SU-DHL-6 (cell line): ENCODE results near the gene GPS2.
"Not testable (repeated sequence)": the region's sequence is repeated elsewhere in the genome, so short reads cannot be mapped to it uniquely, and the experiment has no call there.

Experiments used
- H2AFZ ChIP-seq: fragments of 200-600 bp; sonication (generic); 2 replicates; pipeline ENCODE4 v1.6.1; 2014; ENCODE audit warnings: low read depth, mild to moderate bottlenecking, moderate library complexity, mixed read lengths, antibody characterized with exemption, low read length; ENCODE audit not compliant: severe bottlenecking
- H3F3A ChIP-seq: fragments of 200-600 bp; shearing (Covaris generic); 2 replicates; pipeline ENCODE4 v1.6.0; 2016; ENCODE audit warnings: antibody characterized with exemption, mild to moderate bottlenecking; ENCODE audit not compliant: insufficient read depth
- H3K27ac ChIP-seq: fragments of 200-600 bp; sonication (generic); 2 replicates; pipeline ENCODE4 v1.5.1; 2016; ENCODE audit warnings: low read depth, mild to moderate bottlenecking, low read length, moderate library complexity, mixed read lengths
- H3K27me3 ChIP-seq: fragments of 200-600 bp; sonication (generic), shearing (Covaris generic); 2 replicates; pipeline ENCODE4 v1.6.0; 2014; ENCODE audit warnings: mild to moderate bottlenecking, low read length
- H3K36me3 ChIP-seq: fragments of 200-600 bp; sonication (generic); 2 replicates; pipeline ENCODE4 v1.6.1; 2014; ENCODE audit warnings: mild to moderate bottlenecking, low read length, mixed read lengths
- H3K4me2 ChIP-seq: fragments of 300-600, 200-600 bp; shearing (Covaris generic), sonication (generic); 2 replicates; pipeline ENCODE4 v1.6.0; 2014; ENCODE audit warnings: low read length, low read depth, mild to moderate bottlenecking; ENCODE audit not compliant: poor library complexity, severe bottlenecking
- H3K4me3 ChIP-seq: fragments of 200-600 bp; sonication (generic); 2 replicates; pipeline ENCODE4 v1.5.1; 2014; ENCODE audit warnings: antibody characterized with exemption, low read length, mild to moderate bottlenecking, mixed read lengths; ENCODE audit not compliant: insufficient read depth, poor library complexity, severe bottlenecking
- H3K79me2 ChIP-seq: fragments of 200-600 bp; sonication (generic); 2 replicates; pipeline ENCODE4 v1.6.1; 2014; ENCODE audit warnings: mild to moderate bottlenecking, low read length, moderate library complexity; ENCODE audit not compliant: insufficient read depth
- H3K9ac ChIP-seq: fragments of 200-600 bp; sonication (generic); 2 replicates; pipeline ENCODE4 v1.7.0; 2014; ENCODE audit warnings: mild to moderate bottlenecking, low read length
- H3K9me2 ChIP-seq: fragments of 200-600 bp; sonication (generic); replicated peaks from 2 replicates; pipeline ENCODE4 v1.6.1; 2014; ENCODE audit warnings: low read length; ENCODE audit not compliant: insufficient read depth
- H3K9me3 ChIP-seq: fragments of 200-600 bp; sonication (generic); 2 replicates; pipeline ENCODE4 v1.6.1; 2014; ENCODE audit warnings: low read length, mixed read lengths; ENCODE audit not compliant: insufficient read depth
- H4K20me1 ChIP-seq: fragments of 200-600 bp; sonication (generic); 2 replicates; pipeline ENCODE4 v1.6.1; 2014; ENCODE audit warnings: low read depth, mild to moderate bottlenecking, antibody characterized with exemption, low read length, moderate library complexity, mixed read lengths
- EZH2phosphoT487 ChIP-seq: fragments of 200-600 bp; sonication (generic), shearing (Covaris generic); conservative IDR thresholded peaks from 2 replicates; pipeline ENCODE4 v1.6.1; 2018; ENCODE audit warnings: mild to moderate bottlenecking, antibody characterized with exemption, low read length, moderate library complexity, mixed read lengths
- TF ChIP-seq, protein P1 (sequence below): fragments of 200-600 bp; sonication (generic); IDR thresholded peaks from one replicate; pipeline ENCODE4 v1.5.1; 2017; ENCODE audit warnings: antibody characterized with exemption, mild to moderate bottlenecking, low read length, moderate library complexity; ENCODE audit not compliant: insufficient read depth, poor library complexity, severe bottlenecking

The GPS2 gene

DNA sequence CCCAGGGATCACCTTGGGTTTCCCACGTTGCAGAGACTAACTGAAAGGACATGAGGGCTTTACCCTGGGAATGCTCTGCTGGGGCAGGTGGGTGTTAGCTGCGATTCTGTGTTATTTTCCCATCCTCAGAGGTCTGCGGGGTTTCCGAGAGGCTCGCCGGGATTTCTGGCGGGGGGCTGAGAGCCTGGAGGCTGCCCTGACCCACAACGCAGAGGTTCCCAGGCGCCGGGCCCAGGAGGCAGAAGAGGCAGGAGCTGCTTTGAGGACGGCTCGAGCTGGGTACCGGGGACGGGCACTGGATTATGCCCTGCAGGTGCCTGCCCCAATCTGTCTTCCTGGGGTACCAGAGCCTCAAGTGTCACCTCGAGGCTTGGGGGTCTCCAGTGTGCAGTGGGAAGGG, 28.1 kb upstream of the GPS2 start:
- no peaks in the 10 kb centered on the region for H3K9me2 ChIP-seq
- no peak overlapping the region for H3K27ac ChIP-seq
- no peak overlapping the region for H3K4me2 ChIP-seq
- no peaks in the 10 kb centered on the region for H3K27me3 ChIP-seq
- TF ChIP-seq EZH2phosphoT487: no peak
- no peak overlapping the region for H2AFZ ChIP-seq
- H3K36me3 ChIP-seq: no peaks in the 10 kb centered on the region; the same call in 1 of the 2 replicates
- no peak overlapping the region for H3K9ac ChIP-seq
- no peaks in the 10 kb centered on the region for H3K79me2 ChIP-seq
- no peaks in the 10 kb centered on the region for H4K20me1 ChIP-seq
- no peak overlapping the region for H3K4me3 ChIP-seq
- no peaks in the 10 kb centered on the region for H3K9me3 ChIP-seq
- no peaks in the 10 kb centered on the region for H3F3A ChIP-seq

DNA sequence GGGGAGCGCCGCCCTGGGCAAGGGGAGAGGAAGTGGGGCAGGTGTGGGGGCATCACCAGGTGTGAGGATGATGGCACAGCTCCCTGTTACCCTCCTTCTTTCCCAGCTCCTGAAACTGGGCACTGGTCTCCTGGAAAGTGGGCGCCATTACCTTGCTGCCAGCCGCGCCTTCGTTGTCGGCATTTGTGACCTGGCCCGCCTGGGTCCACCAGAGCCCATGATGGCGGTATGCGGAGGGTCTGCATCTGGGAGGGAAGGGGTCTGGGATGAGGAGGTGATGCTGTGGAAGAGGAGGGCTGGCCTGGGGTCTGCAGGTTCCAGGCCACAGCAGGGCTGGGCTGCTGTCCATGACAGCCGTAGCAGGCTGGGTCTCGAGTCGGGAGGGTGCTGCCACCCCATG, 26.7 kb upstream of the GPS2 start:
- H3K27ac ChIP-seq: no peak overlapping the region
- H3K27me3 ChIP-seq: no peaks in the 10 kb centered on the region
- no peaks in the 10 kb centered on the region; the same call in 1 of the 2 replicates for H3K36me3 ChIP-seq
- TF ChIP-seq, protein P1, sequence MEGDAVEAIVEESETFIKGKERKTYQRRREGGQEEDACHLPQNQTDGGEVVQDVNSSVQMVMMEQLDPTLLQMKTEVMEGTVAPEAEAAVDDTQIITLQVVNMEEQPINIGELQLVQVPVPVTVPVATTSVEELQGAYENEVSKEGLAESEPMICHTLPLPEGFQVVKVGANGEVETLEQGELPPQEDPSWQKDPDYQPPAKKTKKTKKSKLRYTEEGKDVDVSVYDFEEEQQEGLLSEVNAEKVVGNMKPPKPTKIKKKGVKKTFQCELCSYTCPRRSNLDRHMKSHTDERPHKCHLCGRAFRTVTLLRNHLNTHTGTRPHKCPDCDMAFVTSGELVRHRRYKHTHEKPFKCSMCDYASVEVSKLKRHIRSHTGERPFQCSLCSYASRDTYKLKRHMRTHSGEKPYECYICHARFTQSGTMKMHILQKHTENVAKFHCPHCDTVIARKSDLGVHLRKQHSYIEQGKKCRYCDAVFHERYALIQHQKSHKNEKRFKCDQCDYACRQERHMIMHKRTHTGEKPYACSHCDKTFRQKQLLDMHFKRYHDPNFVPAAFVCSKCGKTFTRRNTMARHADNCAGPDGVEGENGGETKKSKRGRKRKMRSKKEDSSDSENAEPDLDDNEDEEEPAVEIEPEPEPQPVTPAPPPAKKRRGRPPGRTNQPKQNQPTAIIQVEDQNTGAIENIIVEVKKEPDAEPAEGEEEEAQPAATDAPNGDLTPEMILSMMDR: no peak
- H2AFZ ChIP-seq: no peak overlapping the region
- H3K4me3 ChIP-seq: no peak overlapping the region
- H3K9ac ChIP-seq: no peak overlapping the region
- peaks cover 9% of the 10 kb centered on the region; the same call in 1 of the 2 replicates for H3F3A ChIP-seq
- no peaks in the 10 kb centered on the region for H3K9me2 ChIP-seq
- H3K9me3 ChIP-seq: no peaks in the 10 kb centered on the region
- H4K20me1 ChIP-seq: no peaks in the 10 kb centered on the region
- no peak overlapping the region for H3K4me2 ChIP-seq
- peaks cover 7% of the 10 kb centered on the region; the same call in 1 of the 2 replicates for H3K79me2 ChIP-seq

DNA sequence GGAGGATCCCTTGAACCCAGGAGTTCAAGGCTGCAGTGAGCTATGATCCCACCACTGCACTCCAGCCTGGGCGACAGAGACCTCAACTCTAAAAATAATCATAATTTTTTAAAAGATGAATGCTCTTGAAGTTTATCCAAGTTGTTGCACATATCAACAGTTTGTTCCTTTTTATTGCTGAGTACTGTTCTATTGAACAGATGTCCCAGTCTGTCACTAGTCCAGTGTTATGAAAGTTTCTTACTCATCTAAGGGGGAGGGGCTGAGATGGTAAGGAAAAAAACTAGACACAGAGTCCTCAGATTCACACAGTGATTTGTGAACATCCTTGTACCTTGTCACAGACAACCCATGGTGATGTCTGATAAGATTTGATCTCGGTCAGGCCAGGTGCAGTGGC, 25.0 kb upstream of the GPS2 start:
- no peak overlapping the region for H3K4me3 ChIP-seq
- H3K36me3 ChIP-seq: no peaks in the 10 kb centered on the region; the same call in 1 of the 2 replicates
- H3K27ac ChIP-seq: no peak overlapping the region
- no peaks in the 10 kb centered on the region for H4K20me1 ChIP-seq
- H3K79me2 ChIP-seq: peaks cover 12% of the 10 kb centered on the region; the same call in 1 of the 2 replicates
- H3K9ac ChIP-seq: no peak overlapping the region
- H3F3A ChIP-seq: peaks cover 9% of the 10 kb centered on the region; the same call in 1 of the 2 replicates
- no peak overlapping the region for H3K4me2 ChIP-seq
- H3K9me2 ChIP-seq: no peaks in the 10 kb centered on the region
- H3K9me3 ChIP-seq: no peaks in the 10 kb centered on the region
- no peak overlapping the region for H2AFZ ChIP-seq
- no peaks in the 10 kb centered on the region for H3K27me3 ChIP-seq
- TF ChIP-seq EZH2phosphoT487: no peak
- TF ChIP-seq, protein P1: no peak

DNA sequence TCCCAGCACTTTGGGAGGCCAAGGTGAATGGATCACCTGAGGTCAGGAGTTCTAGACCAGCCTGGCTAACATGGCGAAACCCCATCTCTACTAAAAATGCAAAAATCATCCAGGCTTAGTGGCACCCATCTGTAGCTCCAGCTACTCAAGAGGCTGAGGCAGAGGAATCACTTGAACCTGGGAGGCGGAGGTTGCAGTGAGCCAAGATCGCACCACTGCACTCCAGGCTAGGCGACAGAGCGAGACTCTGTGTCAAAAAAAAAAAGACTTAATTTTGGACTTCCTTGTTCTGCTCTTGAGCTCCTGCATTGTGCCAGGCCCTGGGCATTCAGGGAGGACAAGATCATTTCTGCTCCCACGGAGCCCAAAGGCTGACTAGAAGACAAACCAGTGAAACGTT, 22.4 kb upstream of the GPS2 start:
- not testable (repeated sequence) for H3K9me3 ChIP-seq, H3K36me3 ChIP-seq, H2AFZ ChIP-seq, H4K20me1 ChIP-seq, H3K27me3 ChIP-seq, H3K9me2 ChIP-seq, H3F3A ChIP-seq
- Histone ChIP-seq H3K9ac (peak overlapping the region; percentile 86), H3K27ac (peak overlapping the region; percentile 79), H3K4me3 (peak overlapping the region; percentile 75), H3K4me2 (peak overlapping the region; percentile 87), H3K79me2 (peaks cover 12% of the 10 kb centered on the region; the same call in 1 of the 2 replicates)
